Measurements from ENCODE around the gene POC1B.
"Not testable (repeated sequence)": the region's sequence is repeated elsewhere in the genome, so short reads cannot be mapped to it uniquely, and the experiment has no call there.

DNA sequence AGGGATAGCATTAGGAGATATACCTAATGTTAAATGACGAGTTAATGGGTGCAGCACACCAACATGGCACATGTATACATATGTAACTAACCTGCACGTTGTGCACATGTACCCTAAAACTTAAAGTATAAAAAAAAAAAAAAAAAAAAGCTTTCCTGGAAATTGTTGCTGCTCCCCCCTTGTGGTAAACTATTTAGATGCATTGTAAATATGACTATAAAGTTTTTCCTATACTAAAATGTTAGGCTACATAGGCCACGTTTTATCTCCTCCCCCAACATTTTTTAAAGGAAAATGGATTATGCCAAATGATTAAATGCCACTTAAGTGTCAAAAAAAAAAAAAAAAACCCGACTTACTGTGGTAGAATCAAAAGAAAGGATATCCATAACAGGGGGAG lies 66.6 kb downstream of the POC1B start:
- TF ChIP-seq, protein P1, sequence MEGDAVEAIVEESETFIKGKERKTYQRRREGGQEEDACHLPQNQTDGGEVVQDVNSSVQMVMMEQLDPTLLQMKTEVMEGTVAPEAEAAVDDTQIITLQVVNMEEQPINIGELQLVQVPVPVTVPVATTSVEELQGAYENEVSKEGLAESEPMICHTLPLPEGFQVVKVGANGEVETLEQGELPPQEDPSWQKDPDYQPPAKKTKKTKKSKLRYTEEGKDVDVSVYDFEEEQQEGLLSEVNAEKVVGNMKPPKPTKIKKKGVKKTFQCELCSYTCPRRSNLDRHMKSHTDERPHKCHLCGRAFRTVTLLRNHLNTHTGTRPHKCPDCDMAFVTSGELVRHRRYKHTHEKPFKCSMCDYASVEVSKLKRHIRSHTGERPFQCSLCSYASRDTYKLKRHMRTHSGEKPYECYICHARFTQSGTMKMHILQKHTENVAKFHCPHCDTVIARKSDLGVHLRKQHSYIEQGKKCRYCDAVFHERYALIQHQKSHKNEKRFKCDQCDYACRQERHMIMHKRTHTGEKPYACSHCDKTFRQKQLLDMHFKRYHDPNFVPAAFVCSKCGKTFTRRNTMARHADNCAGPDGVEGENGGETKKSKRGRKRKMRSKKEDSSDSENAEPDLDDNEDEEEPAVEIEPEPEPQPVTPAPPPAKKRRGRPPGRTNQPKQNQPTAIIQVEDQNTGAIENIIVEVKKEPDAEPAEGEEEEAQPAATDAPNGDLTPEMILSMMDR (IDR thresholded peaks at IDR 0.05): not testable (repeated sequence)
- TF ChIP-seq POLR2AphosphoS5, POLR2A (IDR thresholded peaks at IDR 0.05): not testable (repeated sequence)
